Liver (tissue), 3 donors: Measurements from ENCODE around the gene FAM110A.
A peak's percentile ranks its signal among the peaks of the same experiment; 100 is the strongest.

Experiments
- EGR1 ChIP-seq, 2 donors: IDR thresholded peaks; 2 replicates each; pipeline ENCODE4 v1.6.1; 2016 to 2018; ENCODE audit warnings: antibody characterized with exemption in 2 of 2, low read depth in 2 of 2
- FOXA1 ChIP-seq: IDR thresholded peaks from 2 replicates; pipeline ENCODE4 v1.6.1; 2016; ENCODE audit warnings: antibody characterized with exemption
- GABPA ChIP-seq, 2 donors: IDR thresholded peaks in 1 of 2; conservative IDR thresholded peaks in 1 of 2; 2 replicates each; pipeline ENCODE4 v1.6.1; 2016; ENCODE audit warnings: antibody characterized with exemption in 2 of 2, mild to moderate bottlenecking in 1 of 2, moderate library complexity in 1 of 2
- HNF4G ChIP-seq: IDR thresholded peaks from 2 replicates; pipeline ENCODE4 v1.6.1; 2016; ENCODE audit warnings: antibody characterized with exemption
- JUND ChIP-seq, 2 donors: IDR thresholded peaks; 2 replicates each; pipeline ENCODE4 v1.6.1; 2016; ENCODE audit warnings: antibody characterized with exemption in 2 of 2
- RAD21 ChIP-seq, 2 donors: IDR thresholded peaks; 2 replicates each; pipeline ENCODE4 v1.6.1; 2016; ENCODE audit warnings: antibody characterized with exemption in 2 of 2, mild to moderate bottlenecking in 2 of 2
- RXRA ChIP-seq, 2 donors: IDR thresholded peaks; 2 replicates each; pipeline ENCODE4 v1.6.1; 2017 to 2018; ENCODE audit warnings: antibody characterized with exemption in 2 of 2, mild to moderate bottlenecking in 1 of 2
- TAF1 ChIP-seq: conservative IDR thresholded peaks from 2 replicates; pipeline ENCODE4 v1.6.1; 2016; ENCODE audit warnings: antibody characterized with exemption, mild to moderate bottlenecking
- YY1 ChIP-seq: IDR thresholded peaks from 2 replicates; pipeline ENCODE4 v1.6.1; 2016; ENCODE audit warnings: antibody characterized with exemption, mild to moderate bottlenecking
- TF ChIP-seq, protein P1 (sequence below): fragments of 150-350 bp; IDR thresholded peaks from 2 replicates; pipeline ENCODE4 v1.5.1; 2017; ENCODE audit warnings: improper control_type of control experiment, low read depth, low read length; ENCODE audit not compliant: missing input control
- TF ChIP-seq, protein P2 (sequence below): IDR thresholded peaks from 2 replicates; pipeline ENCODE4 v1.6.1; 2016; ENCODE audit warnings: antibody characterized with exemption
- TF ChIP-seq, protein P3 (sequence below): IDR thresholded peaks from 2 replicates; pipeline ENCODE4 v1.6.1; 2016; ENCODE audit warnings: antibody characterized with exemption
- donor health status: healthy.
- donor health status: healthy.

DNA sequence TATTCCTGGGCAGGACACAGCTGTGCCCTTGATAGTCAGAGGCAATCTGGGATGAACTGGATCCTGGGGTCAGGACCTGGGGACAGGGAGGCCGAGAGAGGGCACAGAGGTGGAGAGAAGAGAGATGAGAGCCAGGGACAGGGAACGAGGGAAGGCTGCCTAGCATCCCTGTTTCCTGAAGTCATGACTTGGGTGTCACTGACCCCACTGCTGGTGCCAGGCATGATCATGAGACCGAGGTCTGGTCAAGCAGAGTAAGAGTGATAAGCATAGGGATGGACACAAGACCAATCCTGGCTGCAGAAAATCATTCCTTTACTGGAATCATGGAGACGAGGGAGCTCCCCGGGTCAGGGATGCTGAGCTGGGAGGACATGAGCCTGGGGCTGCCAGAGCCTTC, 36.1 kb downstream of the FAM110A start:
- TF ChIP-seq, protein P1, sequence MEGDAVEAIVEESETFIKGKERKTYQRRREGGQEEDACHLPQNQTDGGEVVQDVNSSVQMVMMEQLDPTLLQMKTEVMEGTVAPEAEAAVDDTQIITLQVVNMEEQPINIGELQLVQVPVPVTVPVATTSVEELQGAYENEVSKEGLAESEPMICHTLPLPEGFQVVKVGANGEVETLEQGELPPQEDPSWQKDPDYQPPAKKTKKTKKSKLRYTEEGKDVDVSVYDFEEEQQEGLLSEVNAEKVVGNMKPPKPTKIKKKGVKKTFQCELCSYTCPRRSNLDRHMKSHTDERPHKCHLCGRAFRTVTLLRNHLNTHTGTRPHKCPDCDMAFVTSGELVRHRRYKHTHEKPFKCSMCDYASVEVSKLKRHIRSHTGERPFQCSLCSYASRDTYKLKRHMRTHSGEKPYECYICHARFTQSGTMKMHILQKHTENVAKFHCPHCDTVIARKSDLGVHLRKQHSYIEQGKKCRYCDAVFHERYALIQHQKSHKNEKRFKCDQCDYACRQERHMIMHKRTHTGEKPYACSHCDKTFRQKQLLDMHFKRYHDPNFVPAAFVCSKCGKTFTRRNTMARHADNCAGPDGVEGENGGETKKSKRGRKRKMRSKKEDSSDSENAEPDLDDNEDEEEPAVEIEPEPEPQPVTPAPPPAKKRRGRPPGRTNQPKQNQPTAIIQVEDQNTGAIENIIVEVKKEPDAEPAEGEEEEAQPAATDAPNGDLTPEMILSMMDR: no peak
- TF ChIP-seq, protein P2, sequence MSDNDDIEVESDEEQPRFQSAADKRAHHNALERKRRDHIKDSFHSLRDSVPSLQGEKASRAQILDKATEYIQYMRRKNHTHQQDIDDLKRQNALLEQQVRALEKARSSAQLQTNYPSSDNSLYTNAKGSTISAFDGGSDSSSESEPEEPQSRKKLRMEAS: no peak
- no peak for TF ChIP-seq EGR1 (IDR thresholded peaks at IDR 0.05; ENCODE audit: low read depth in 2 of 2)
- no peak for TF ChIP-seq RAD21 (IDR thresholded peaks at IDR 0.05)
- TF ChIP-seq RXRA (IDR thresholded peaks at IDR 0.05): peak; percentile 66 to 89
- TF ChIP-seq JUND (IDR thresholded peaks at IDR 0.05): no peak
- TF ChIP-seq, protein P3, sequence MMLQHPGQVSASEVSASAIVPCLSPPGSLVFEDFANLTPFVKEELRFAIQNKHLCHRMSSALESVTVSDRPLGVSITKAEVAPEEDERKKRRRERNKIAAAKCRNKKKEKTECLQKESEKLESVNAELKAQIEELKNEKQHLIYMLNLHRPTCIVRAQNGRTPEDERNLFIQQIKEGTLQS: no peak
- no peak for TF ChIP-seq HNF4G
- no peak for TF ChIP-seq YY1
- TF ChIP-seq TAF1: no peak
- TF ChIP-seq FOXA1: no peak
- TF ChIP-seq GABPA (IDR thresholded peaks at IDR 0.05 in 1 of 2, conservative IDR thresholded peaks at IDR 0.05 in 1 of 2): no peak
